HCT116 (cell line): ENCODE data around the gene RPP21.

Experiments used
- ATF3 ChIP-seq: IDR thresholded peaks from 2 replicates; pipeline ENCODE4 v1.6.1; 2012
- CBX3 ChIP-seq: IDR thresholded peaks from 2 replicates; pipeline ENCODE4 v1.6.1; 2012; ENCODE audit warnings: low read depth
- CEBPB ChIP-seq: IDR thresholded peaks from 2 replicates; pipeline ENCODE4 v1.6.1; 2012; ENCODE audit warnings: low read depth
- CTCF ChIP-seq, 3 experiments: fragments of 200-600 bp in 1 of 3; sonication (generic) in 1 of 3; IDR thresholded peaks in 2 of 3; conservative IDR thresholded peaks in 1 of 3; 2 replicates each; pipeline ENCODE4 v1.5.1; 2012 to 2017; ENCODE audit warnings: low read depth in 2 of 3, low read length in 2 of 3, antibody characterized with exemption in 1 of 3, borderline replicate concordance in 1 of 3, control low read depth in 1 of 3, mild to moderate bottlenecking in 1 of 3, mixed read lengths in 1 of 3, mixed run types in 1 of 3, moderate library complexity in 1 of 3; ENCODE audit not compliant: insufficient read depth in 1 of 3
- EZH2phosphoT487 ChIP-seq: fragments of 200-600 bp; IDR thresholded peaks from 2 replicates; pipeline ENCODE4 v1.6.1; 2018; ENCODE audit warnings: antibody characterized with exemption, borderline replicate concordance
- FOSL1 ChIP-seq: IDR thresholded peaks from 2 replicates; pipeline ENCODE4 v1.6.1; 2012; ENCODE audit warnings: low read depth
- MAX ChIP-seq: IDR thresholded peaks from 2 replicates; pipeline ENCODE4 v1.6.1; 2012
- POLR2A ChIP-seq: IDR thresholded peaks from 2 replicates; pipeline ENCODE4 v1.7.0; 2011; ENCODE audit warnings: borderline replicate concordance; ENCODE audit not compliant: insufficient read depth, insufficient read length; ENCODE audit errors: extremely low read depth
- POLR2AphosphoS5 ChIP-seq: IDR thresholded peaks from 2 replicates; pipeline ENCODE4 v1.6.1; 2011; ENCODE audit warnings: mild to moderate bottlenecking, low read depth, low read length, moderate library complexity
- RAD21 ChIP-seq: IDR thresholded peaks from 2 replicates; pipeline ENCODE4 v1.6.1; 2012; ENCODE audit warnings: low read depth, mild to moderate bottlenecking
- TCF7L2 ChIP-seq: IDR thresholded peaks from 2 replicates; pipeline ENCODE4 v1.7.0; 2011; ENCODE audit warnings: borderline replicate concordance, inconsistent platforms; ENCODE audit not compliant: insufficient read depth, insufficient read length; ENCODE audit errors: extremely low read depth
- YY1 ChIP-seq: IDR thresholded peaks from 2 replicates; pipeline ENCODE4 v1.6.1; 2011; ENCODE audit warnings: low read length, low read depth, moderate library complexity, mild to moderate bottlenecking; ENCODE audit not compliant: insufficient replicate concordance; ENCODE audit errors: extremely low read depth

- TF ChIP-seq CTCF (IDR thresholded peaks at IDR 0.05 in 2 of 3, conservative IDR thresholded peaks at IDR 0.05 in 1 of 3; ENCODE audit: borderline replicate concordance in 1 of 3, insufficient read depth in 1 of 3, low read depth in 2 of 3, low read length in 2 of 3) (no peak), POLR2A (no peak), CBX3 (no peak), CEBPB (no peak), FOSL1 (no peak), RAD21 (no peak), POLR2AphosphoS5 (no peak), YY1 (no peak), ATF3 (no peak), TCF7L2 (no peak), MAX (no peak), EZH2phosphoT487 (no peak)
Measured at GRCh38 chr6:30341728-30342127, 3.2 kb upstream of the RPP21 start.
